Mesenteric fat pad (tissue), 1 donor: ENCODE data around the gene ACVRL1. TPM values are rescaled to one million over a fixed set of nuclear protein-coding genes. Genes with fewer than 3 reads are reported as not detected.
A peak's percentile ranks its signal among the peaks of the same experiment; 100 is the strongest.

ENCODE experiments used
- DNase-seq: peaks from one replicate; pipeline ENCODE4 v3.0.0-alpha.2; 2020; ENCODE audit warnings: low spot score
- total RNA-seq: library from RNA; stranded (reverse); fragmentation: NEBNext Ultra II Directional; extraction: Animal tissue kit (Norgen Biotek cat#: 25700); gene quantifications from one replicate; pipeline ENCODE4 v1.2.1, GENCODE V29; 2021
- donor health status: DM: yes; HTN: yes; CAD: no.

ACVRL1 gene
- total RNA-seq, 1 donor from 2014 or later: 85.2 TPM

GRCh38 chr12:51896236-51896635 is 11.1 kb upstream of the ACVRL1 start:
- DNase-seq: no peak

- DNase-seq: peak; percentile 80
These were observed 10.1 kb upstream of the ACVRL1 start for GRCh38 chr12:51897181-51897580.

GRCh38 chr12:51898506-51898905 is 8.8 kb upstream of the ACVRL1 start:
- no peak for DNase-seq

GRCh38 chr12:51898937-51899336 is 8.4 kb upstream of the ACVRL1 start:
- no peak for DNase-seq

GRCh38 chr12:51900323-51900889 is 6.9 kb upstream of the ACVRL1 start:
- DNase-seq: peak; percentile 81

- peak; percentile 78 for DNase-seq
These were observed 6.0 kb upstream of the ACVRL1 start for GRCh38 chr12:51901121-51901817.

GRCh38 chr12:51901881-51902280 is 5.4 kb upstream of the ACVRL1 start:
- peak; percentile 47 for DNase-seq

GRCh38 chr12:51904951-51905470 is 2.3 kb upstream of the ACVRL1 start:
- DNase-seq: no peak

GRCh38 chr12:51905471-51906429 is 1.6 kb upstream of the ACVRL1 start:
- DNase-seq: peak; percentile 86

- peak; percentile 88 for DNase-seq
These were observed 748 bp upstream of the ACVRL1 start for GRCh38 chr12:51906430-51907082.

- peak; percentile 82 for DNase-seq
These were observed 637 bp downstream of the ACVRL1 start for GRCh38 chr12:51907856-51908425.

- no peak for DNase-seq
These were observed 1.7 kb downstream of the ACVRL1 start for GRCh38 chr12:51908876-51909592.

- DNase-seq: no peak
These were observed 2.9 kb downstream of the ACVRL1 start for GRCh38 chr12:51910168-51910567.

GRCh38 chr12:51910691-51911090 is 3.4 kb downstream of the ACVRL1 start:
- DNase-seq: peak; percentile 83

- DNase-seq: peak; percentile 87
These were observed 4.0 kb downstream of the ACVRL1 start for GRCh38 chr12:51911307-51911706.

- peak; percentile 89 for DNase-seq
These were observed 4.7 kb downstream of the ACVRL1 start for GRCh38 chr12:51911788-51912711.

- peak; percentile 75 for DNase-seq
These were observed 6.0 kb downstream of the ACVRL1 start for GRCh38 chr12:51913071-51914033.
